H1 (cell line): ENCODE results near the gene VAT1. TPM values are rescaled to one million over a fixed set of nuclear protein-coding genes. Genes with fewer than 3 reads are reported as not detected.

ENCODE experiments used
- ATF3 ChIP-seq: IDR thresholded peaks from 2 replicates; pipeline ENCODE4 v1.6.1; 2011; ENCODE audit warnings: low read depth, mild to moderate bottlenecking, low read length; ENCODE audit not compliant: insufficient read depth
- BCL11A ChIP-seq, 2 experiments: IDR thresholded peaks; one replicate each; pipeline ENCODE4 v1.6.1; 2011; ENCODE audit warnings: low read depth in 2 of 2, low read length in 2 of 2, mild to moderate bottlenecking in 2 of 2
- CREB1 ChIP-seq: IDR thresholded peaks from 2 replicates; pipeline ENCODE4 v1.6.1; 2012; ENCODE audit warnings: inconsistent platforms
- HDAC2 ChIP-seq, 2 experiments: fragments of 300-600 bp in 1 of 2; sonication (generic) in 1 of 2; IDR thresholded peaks; 2 replicates each; pipeline ENCODE4 v1.6.1; 2011 to 2012; ENCODE audit warnings: low read depth in 2 of 2, low read length in 2 of 2, mild to moderate bottlenecking in 2 of 2, moderate library complexity in 2 of 2, borderline replicate concordance in 1 of 2, inconsistent platforms in 1 of 2
- ZNF274 ChIP-seq: IDR thresholded peaks from 2 replicates; pipeline ENCODE4 v1.7.0; 2012; ENCODE audit warnings: low read length, borderline replicate concordance; ENCODE audit errors: extremely low read depth
- polyA plus RNA-seq, 7 experiments: library from polyadenylated mRNA; depleted of rRNA in 3 of 7; stranded (reverse) in 5 of 7; unstranded in 2 of 7; fragments of >200 nt in 5 of 7; fragments of 200-250 nt in 2 of 7; gene quantifications; 1 replicate in 5 of 7; 2 replicates in 1 of 7; 4 replicates in 1 of 7; pipeline versions ENCODE4 v1.2.1 to v1.2.3, GENCODE V29; 2011 to 2013; ENCODE audit warnings: missing spikeins in 2 of 7, mixed read lengths in 2 of 7
- total RNA-seq: library from RNA; stranded (reverse); fragmentation: NEBNext Ultra II Directional; extraction: Animal tissue kit (Norgen Biotek cat#: 25700); gene quantifications from 2 replicates; pipeline ENCODE4 v1.2.1, GENCODE V29; 2021

VAT1 gene
- total and polyA plus RNA-seq, 2 of the 8 experiments (the other 6 are each of a cell fraction or from before 2014, with no cell fraction given): 200 to 295 TPM

GRCh38 chr17:43013296-43013695 lies 8.9 kb downstream of the VAT1 start (continued):
- no peak for TF ChIP-seq ZNF274
- no peak for TF ChIP-seq CREB1
- no peak for TF ChIP-seq HDAC2 (IDR thresholded peaks at IDR 0.05; ENCODE audit: borderline replicate concordance in 1 of 2, low read depth in 2 of 2, low read length in 2 of 2)
- TF ChIP-seq ATF3: no peak
- TF ChIP-seq BCL11A (IDR thresholded peaks at IDR 0.05; ENCODE audit: low read depth in 2 of 2, low read length in 2 of 2): no peak
